Endothelial cell of umbilical vein (primary cell): ENCODE results near the gene PLD4. TPM values are rescaled to one million over a fixed set of nuclear protein-coding genes. Genes with fewer than 3 reads are reported as not detected.
"Not testable (repeated sequence)": the region's sequence is repeated elsewhere in the genome, so short reads cannot be mapped to it uniquely, and the experiment has no call there.

Experiments
- BruUV-seq: library from RNA; stranded (reverse); fragments of 400-500 nt; replicated peaks from 2 replicates; lab custom pipeline; 2021; lab: Mats Ljungman, UMichigan
- CTCF ChIA-PET: fragments of 300-600, 350-600 bp; sonication (Branson Sonifier 250); formaldehyde crosslinking; loops from one replicate; lab custom pipeline; 2021; ENCODE audit warnings: antibody characterized with exemption, inconsistent platforms; lab: Charles Lee
- POLR2A ChIA-PET: fragments of 300-600, 350-600 bp; sonication (Branson Sonifier 250); formaldehyde crosslinking; loops from one replicate; lab custom pipeline; 2021; ENCODE audit warnings: antibody characterized with exemption, inconsistent platforms; lab: Charles Lee
- DNase-seq: peaks from one replicate; pipeline ENCODE4 v3.0.0-alpha.2; 2011; ENCODE audit warnings: low read depth, low spot score
- FAIRE-seq: peaks from 2 replicates; lab custom pipeline; 2011; peaks lifted over from hg19 to GRCh38; lab: Jason Lieb, UNC
- H2AFZ ChIP-seq: 2 replicates; pipeline ENCODE4 v1.6.0; 2012; ENCODE audit warnings: low read depth, low read length, control low read depth, inconsistent platforms
- H3K27ac ChIP-seq: 2 replicates; pipeline ENCODE4 v1.5.1; 2011; ENCODE audit warnings: low read depth, mild to moderate bottlenecking, control low read depth, low read length, moderate library complexity; ENCODE audit not compliant: insufficient read depth
- H3K27me3 ChIP-seq, 2 experiments: 2 replicates each; pipeline versions ENCODE4 v1.6.0 to v1.6.1; 2011; ENCODE audit warnings: low read length in 2 of 2, mixed read lengths in 1 of 2; ENCODE audit not compliant: control insufficient read depth in 2 of 2, insufficient read depth in 2 of 2
- H3K36me3 ChIP-seq, 2 experiments: 2 replicates in 1 of 2; 3 replicates in 1 of 2; pipeline ENCODE4 v1.5.1; 2011; ENCODE audit warnings: low read length in 2 of 2, mild to moderate bottlenecking in 1 of 2, moderate library complexity in 1 of 2; ENCODE audit not compliant: control insufficient read depth in 2 of 2, insufficient read depth in 2 of 2; ENCODE audit errors: extremely low read depth in 1 of 2
- H3K4me1 ChIP-seq: 3 replicates; pipeline ENCODE4 v1.5.1; 2011; ENCODE audit warnings: mild to moderate bottlenecking, low read length; ENCODE audit not compliant: control insufficient read depth, insufficient read depth; ENCODE audit errors: extremely low read depth
- H3K4me2 ChIP-seq: 2 replicates; pipeline ENCODE4 v1.6.1; 2011; ENCODE audit warnings: low read length, control low read depth, mixed read lengths; ENCODE audit not compliant: insufficient read depth
- H3K4me3 ChIP-seq, 3 experiments: fragments of 200-600 bp in 1 of 3; sonication (generic), shearing (Covaris generic) in 1 of 3; replicated peaks in 1 of 3; 2 replicates each; pipeline ENCODE4 v1.5.1; 2011 to 2016; ENCODE audit warnings: control low read depth in 3 of 3, low read length in 3 of 3, mild to moderate bottlenecking in 2 of 3, inconsistent platforms in 1 of 3, low read depth in 1 of 3, moderate library complexity in 1 of 3; ENCODE audit not compliant: insufficient read depth in 1 of 3
- H3K79me2 ChIP-seq: 2 replicates; pipeline ENCODE4 v1.6.0; 2012; ENCODE audit warnings: low read length, inconsistent platforms; ENCODE audit not compliant: control insufficient read depth, insufficient read depth
- H3K9ac ChIP-seq: replicated peaks from 2 replicates; pipeline ENCODE3; 2011; ENCODE audit warnings: low read length, control low read depth; ENCODE audit not compliant: insufficient read depth; ENCODE audit errors: extremely low read depth
- H3K9me1 ChIP-seq: replicated peaks from 3 replicates; pipeline ENCODE4 v1.6.0; 2011; ENCODE audit warnings: mild to moderate bottlenecking, low read length; ENCODE audit not compliant: control insufficient read depth, insufficient read depth; ENCODE audit errors: extremely low read depth
- H3K9me3 ChIP-seq: replicated peaks from 2 replicates; pipeline ENCODE4 v1.5.1; 2012; ENCODE audit warnings: low read length, inconsistent platforms; ENCODE audit not compliant: control insufficient read depth, insufficient read depth
- H4K20me1 ChIP-seq: replicated peaks from 2 replicates; pipeline ENCODE3; 2011; ENCODE audit warnings: mild to moderate bottlenecking, low read length; ENCODE audit not compliant: control insufficient read depth, insufficient read depth; ENCODE audit errors: extremely low read depth
- EZH2 ChIP-seq: IDR thresholded peaks from 2 replicates; pipeline ENCODE4 v1.6.1; 2012; ENCODE audit warnings: borderline replicate concordance, low read depth, mild to moderate bottlenecking, moderate library complexity, low read length, inconsistent platforms; ENCODE audit not compliant: severe bottlenecking
- FOS ChIP-seq: IDR thresholded peaks from 2 replicates; pipeline ENCODE4 v1.6.1; 2011; ENCODE audit warnings: mild to moderate bottlenecking, low read length, moderate library complexity, borderline replicate concordance; ENCODE audit not compliant: insufficient read depth
- GATA2 ChIP-seq: IDR thresholded peaks from 2 replicates; pipeline ENCODE4 v1.7.0; 2011; ENCODE audit warnings: low read depth, mild to moderate bottlenecking, moderate library complexity, mixed read lengths, low read length; ENCODE audit not compliant: insufficient read length, insufficient read depth
- JUN ChIP-seq: IDR thresholded peaks from 2 replicates; pipeline ENCODE4 v1.6.1; 2011; ENCODE audit warnings: borderline replicate concordance, low read depth; ENCODE audit not compliant: insufficient read length, insufficient read depth
- MYC ChIP-seq: IDR thresholded peaks from one replicate; pipeline ENCODE4 v1.6.1; 2011; ENCODE audit warnings: mild to moderate bottlenecking, low read depth, low read length
- POLR2A ChIP-seq: IDR thresholded peaks from 2 replicates; pipeline ENCODE4 v1.6.1; 2012; ENCODE audit warnings: low read depth, mild to moderate bottlenecking, control low read depth, low read length
- POLR2AphosphoS5 ChIP-seq: IDR thresholded peaks from 2 replicates; pipeline ENCODE4 v1.6.1; 2012; ENCODE audit warnings: low read depth, mild to moderate bottlenecking, control low read depth, low read length, moderate library complexity; ENCODE audit not compliant: insufficient read depth
- dilution Hi-C: fragments of 300-500 bp; cut with MboI; formaldehyde crosslinking; loops from one replicate; pipeline ENCODE4 v1.15.0; 2019; ENCODE audit warnings: low sequenced_read_pairs; ENCODE audit not compliant: extremely low pct_ligation_motif_present
- intact Hi-C: fragments of 100-400 bp; cut with micrococcal nuclease; formaldehyde crosslinking; loops from one replicate; pipeline ENCODE4 v1.10.0; 2022
- polyA plus RNA-seq, 4 experiments: library from polyadenylated mRNA; depleted of rRNA in 3 of 4; stranded (reverse) in 3 of 4; unstranded in 1 of 4; fragments of >200 nt; gene quantifications; 2 replicates each; pipeline versions ENCODE4 v1.2.1 to v1.2.3, GENCODE V29; 2011 to 2012; ENCODE audit warnings: missing spikeins in 1 of 4
- total RNA-seq: library from RNA; stranded (reverse); gene quantifications from 2 replicates; pipeline ENCODE4 v1.2.3, GENCODE V29; 2021
- TF ChIP-seq, protein P1 (sequence below): IDR thresholded peaks from 2 replicates; pipeline ENCODE4 v1.6.1; 2011; ENCODE audit not compliant: insufficient read depth, insufficient read length

The PLD4 gene
- total and polyA plus RNA-seq, 2 donors (not counting 3 experiments of a cell fraction or from before 2014, with no cell fraction given): 0.01 to 0.11 TPM

DNA sequence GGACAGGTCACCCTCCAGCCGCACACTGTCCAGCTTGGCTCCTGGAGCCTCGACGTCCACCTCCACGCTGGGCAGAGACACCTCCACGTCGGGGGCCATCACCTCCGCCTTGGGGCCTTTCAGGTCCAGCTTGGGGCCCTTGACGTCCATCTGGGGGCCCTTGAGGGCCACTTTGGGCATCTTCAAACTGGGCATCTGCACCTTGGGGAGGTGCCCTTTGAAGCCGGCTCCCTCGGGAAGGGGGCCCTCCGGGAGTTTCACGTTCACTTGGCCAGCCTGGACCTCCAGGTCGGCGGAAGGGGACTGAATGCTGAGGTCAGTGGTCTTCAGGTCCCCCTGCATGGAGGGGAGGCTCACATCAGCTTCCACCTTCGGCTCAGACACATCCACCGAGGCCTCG, 25.3 kb downstream of the PLD4 start:
- intact Hi-C loops (no loop called here), dilution Hi-C loops (no loop called here)
- Histone ChIP-seq H3K27me3 (no peaks in the 10 kb centered on the region), H3K4me2 (no peak overlapping the region), H3K36me3 (peaks cover 0 to 21% of the 10 kb centered on the region in 2 experiments), H3K4me1 (no peaks in the 10 kb centered on the region), H3K27ac (no peak overlapping the region), H3K79me2 (no peaks in the 10 kb centered on the region), H3K9me3 (no peaks in the 10 kb centered on the region), H3K4me3 (no peak overlapping the region), H2AFZ (no peak overlapping the region), H3K9ac (no peak overlapping the region), H3K9me1 (no peaks in the 10 kb centered on the region), H4K20me1 (no peaks in the 10 kb centered on the region)
- POLR2A ChIA-PET: no interaction called here
- BruUV-seq: no TSS peak
- DNase-seq (no peak), FAIRE-seq (no peak)
- CTCF ChIA-PET: no interaction called here
- no peak for TF ChIP-seq EZH2
- TF ChIP-seq FOS: no peak
- no peak for TF ChIP-seq MYC
- TF ChIP-seq POLR2AphosphoS5: no peak
- no peak for TF ChIP-seq JUN
- TF ChIP-seq POLR2A: no peak
- TF ChIP-seq GATA2: no peak
- TF ChIP-seq, protein P1, sequence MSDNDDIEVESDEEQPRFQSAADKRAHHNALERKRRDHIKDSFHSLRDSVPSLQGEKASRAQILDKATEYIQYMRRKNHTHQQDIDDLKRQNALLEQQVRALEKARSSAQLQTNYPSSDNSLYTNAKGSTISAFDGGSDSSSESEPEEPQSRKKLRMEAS: no peak

DNA sequence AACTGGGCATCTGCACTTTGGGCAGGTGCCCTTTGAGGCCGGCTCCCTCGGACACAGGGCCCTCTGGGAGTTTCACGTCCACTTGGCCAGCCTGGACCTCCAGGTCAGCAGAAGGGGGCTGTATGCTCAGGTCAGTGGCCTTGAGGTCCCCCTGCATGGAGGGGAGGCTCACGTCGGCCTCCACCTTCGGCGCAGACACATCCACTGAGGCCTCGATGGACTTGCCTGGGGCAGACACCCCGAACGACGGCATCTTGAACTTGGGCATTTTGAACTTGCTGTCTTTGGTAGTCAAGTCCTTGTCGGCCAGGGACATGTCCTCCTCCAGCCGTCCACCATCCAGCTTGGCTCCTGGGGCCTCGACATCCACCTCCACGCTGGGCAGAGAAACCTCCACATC, 26.0 kb downstream of the PLD4 start:
- POLR2A ChIA-PET, FAIRE-seq, intact Hi-C loops, H3K4me1 ChIP-seq, DNase-seq, BruUV-seq, H3K27ac ChIP-seq, H3K27me3 ChIP-seq, CTCF ChIA-PET, H2AFZ ChIP-seq, H3K9me3 ChIP-seq, H3K9me1 ChIP-seq, H3K4me3 ChIP-seq, dilution Hi-C loops, H3K9ac ChIP-seq, H3K4me2 ChIP-seq, H4K20me1 ChIP-seq, H3K79me2 ChIP-seq: not testable (repeated sequence)
- peaks cover 0 to 28% of the 10 kb centered on the region in 2 experiments for H3K36me3 ChIP-seq

DNA sequence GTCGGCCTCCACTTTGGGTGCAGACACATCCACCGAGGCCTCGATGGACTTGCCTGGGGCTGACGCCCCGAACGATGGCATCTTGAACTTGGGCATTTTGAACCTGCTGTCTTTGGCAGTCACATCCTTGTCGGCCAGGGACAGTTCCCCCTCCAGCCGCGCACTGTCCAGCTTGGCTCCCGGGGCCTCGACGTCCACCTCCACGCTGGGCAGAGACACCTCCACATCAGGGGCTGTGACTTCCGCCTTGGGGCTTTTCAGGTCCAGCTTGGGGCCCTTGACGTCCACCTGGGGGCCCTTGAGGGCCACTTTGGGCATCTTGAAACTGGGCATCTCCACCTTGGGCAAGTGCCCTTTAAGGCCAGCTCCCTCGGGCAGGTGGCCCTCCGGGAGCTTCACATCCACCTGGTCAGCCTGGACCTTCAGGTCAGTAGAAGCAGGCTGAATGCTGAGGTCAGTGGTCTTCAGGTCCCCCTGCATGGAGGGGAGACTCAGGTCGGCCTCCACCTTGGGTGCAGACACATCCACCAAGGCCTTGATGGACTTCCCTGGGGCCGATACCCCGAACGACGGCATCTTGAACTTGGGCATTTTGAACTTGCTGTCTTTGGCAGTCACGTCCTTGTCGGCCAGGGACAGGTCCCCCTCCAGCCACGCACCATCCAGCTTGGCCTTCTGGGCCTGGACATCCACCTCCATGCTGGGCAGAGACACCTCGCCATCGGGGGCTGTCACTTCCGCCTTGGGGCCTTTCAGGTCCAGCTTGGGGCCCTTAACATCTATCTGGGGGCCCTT, 27.4 kb downstream of the PLD4 start:
- H3K27me3 ChIP-seq, intact Hi-C loops, H4K20me1 ChIP-seq, CTCF ChIA-PET, BruUV-seq, H2AFZ ChIP-seq, H3K9me1 ChIP-seq, H3K79me2 ChIP-seq, H3K4me2 ChIP-seq, H3K9me3 ChIP-seq, H3K4me1 ChIP-seq, dilution Hi-C loops, POLR2A ChIA-PET, H3K9ac ChIP-seq, FAIRE-seq, H3K4me3 ChIP-seq, DNase-seq, H3K27ac ChIP-seq: not testable (repeated sequence)
- peaks cover 5 to 40% of the 10 kb centered on the region in 2 experiments for H3K36me3 ChIP-seq
